Bronchial epithelial cell (primary cell): ENCODE results near the gene YIPF1. TPM values are rescaled to one million over a fixed set of nuclear protein-coding genes. Genes with fewer than 3 reads are reported as not detected.
A peak's percentile ranks its signal among the peaks of the same experiment; 100 is the strongest.

Experiments used
- DNase-seq: peaks from one replicate; pipeline ENCODE4 v3.0.0-alpha.2; 2010; ENCODE audit warnings: low read depth
- FAIRE-seq: peaks from 2 replicates; lab custom pipeline; 2011; peaks lifted over from hg19 to GRCh38; lab: Jason Lieb, UNC
- H3K27me3 ChIP-seq: 2 replicates; pipeline ENCODE4 v1.5.1; 2011; ENCODE audit warnings: low read length; ENCODE audit not compliant: control insufficient read depth, insufficient read depth
- H3K36me3 ChIP-seq: 2 replicates; pipeline ENCODE4 v1.5.1; 2011; ENCODE audit warnings: low read length; ENCODE audit not compliant: control insufficient read depth, insufficient read depth
- H3K4me3 ChIP-seq: 2 replicates; pipeline ENCODE4 v1.5.1; 2011; ENCODE audit warnings: mild to moderate bottlenecking, low read depth, low read length, control low read depth
- CTCF ChIP-seq: IDR thresholded peaks from 2 replicates; pipeline ENCODE4 v1.5.1; 2011; ENCODE audit warnings: mild to moderate bottlenecking, moderate library complexity, low read length, control low read depth, inconsistent platforms; ENCODE audit not compliant: insufficient read depth, severe bottlenecking
- total RNA-seq: library from RNA; depleted of rRNA; stranded (reverse); fragments of >200 nt; gene quantifications from 2 replicates; pipeline ENCODE4 v1.2.1, GENCODE V29; 2014

The YIPF1 gene
- total RNA-seq, 1 donor from 2014 or later = 18.7 TPM

GRCh38 chr1:53862507-53862906, 27.1 kb downstream of the YIPF1 start:
- no peak overlapping the region for H3K4me3 ChIP-seq
- DNase-seq (no peak), FAIRE-seq (no peak)
- no peaks in the 10 kb centered on the region for H3K27me3 ChIP-seq
- peaks cover 13% of the 10 kb centered on the region for H3K36me3 ChIP-seq
- no peak for TF ChIP-seq CTCF

- FAIRE-seq (no peak), DNase-seq (peak; percentile 49)
- Histone ChIP-seq H3K4me3 (no peak overlapping the region), H3K27me3 (no peaks in the 10 kb centered on the region), H3K36me3 (peaks cover 19% of the 10 kb centered on the region)
- TF ChIP-seq CTCF = peak; percentile 87
These were observed 28.6 kb downstream of the YIPF1 start for GRCh38 chr1:53860967-53861411.

GRCh38 chr1:53851571-53852285, 37.9 kb downstream of the YIPF1 start:
- no peaks in the 10 kb centered on the region for H3K27me3 ChIP-seq
- no peak for FAIRE-seq

GRCh38 chr1:53850082-53850673, 39.4 kb downstream of the YIPF1 start:
- TF ChIP-seq CTCF = no peak
- Histone ChIP-seq H3K4me3 (no peak overlapping the region), H3K27me3 (no peaks in the 10 kb centered on the region), H3K36me3 (peaks cover 7% of the 10 kb centered on the region)
- FAIRE-seq (no peak), DNase-seq (no peak)

More at GRCh38 chr1:53851571-53852285, 37.9 kb downstream of the YIPF1 start:
- no peak for TF ChIP-seq CTCF
- Histone ChIP-seq H3K4me3 (no peak overlapping the region), H3K36me3 (peaks cover 10% of the 10 kb centered on the region)
- DNase-seq = no peak

- TF ChIP-seq CTCF = no peak
- no peak overlapping the region for H3K4me3 ChIP-seq
- no peaks in the 10 kb centered on the region for H3K27me3 ChIP-seq
- no peak for DNase-seq
- H3K36me3 ChIP-seq = peaks cover 3% of the 10 kb centered on the region
- no peak for FAIRE-seq
These were observed 41.6 kb downstream of the YIPF1 start for GRCh38 chr1:53847980-53848379.
